Neural progenitor cell (in vitro differentiated cells): Measurements from ENCODE around the gene CTTN. TPM values are rescaled to one million over a fixed set of nuclear protein-coding genes. Genes with fewer than 3 reads are reported as not detected.
A peak's percentile ranks its signal among the peaks of the same experiment; 100 is the strongest.
"Not testable (repeated sequence)": the region's sequence is repeated elsewhere in the genome, so short reads cannot be mapped to it uniquely, and the experiment has no call there.

Experiments
- DNase-seq: peaks from one replicate; pipeline ENCODE4 v3.0.0-alpha.2; 2016; ENCODE audit warnings: low spot score
- H2AFZ ChIP-seq: fragments of 200-600 bp; sonication (generic); replicated peaks from 2 replicates; pipeline ENCODE4 v1.6.1; 2016; ENCODE audit warnings: antibody characterized with exemption
- H3F3A ChIP-seq: fragments of 200-600 bp; sonication (generic); 2 replicates; pipeline ENCODE4 v1.6.1; 2016; ENCODE audit warnings: antibody characterized with exemption, low read depth
- H3K27ac ChIP-seq: fragments of 200-600 bp; sonication (generic); 2 replicates; pipeline ENCODE4 v1.5.1; 2016; ENCODE audit warnings: mild to moderate bottlenecking
- H3K27me3 ChIP-seq: fragments of 200-600 bp; sonication (generic); 2 replicates; pipeline ENCODE4 v1.6.1; 2016; ENCODE audit warnings: mild to moderate bottlenecking, moderate library complexity
- H3K36me3 ChIP-seq: fragments of 200-600 bp; sonication (generic); 2 replicates; pipeline ENCODE4 v1.5.1; 2016
- H3K4me1 ChIP-seq: fragments of 200-600 bp; sonication (generic); 2 replicates; pipeline ENCODE4 v1.6.1; 2016; ENCODE audit warnings: mixed run types
- H3K4me2 ChIP-seq: fragments of 200-600 bp; sonication (generic); 2 replicates; pipeline ENCODE4 v1.6.1; 2016
- H3K4me3 ChIP-seq: fragments of 200-600 bp; sonication (generic); 2 replicates; pipeline ENCODE4 v1.5.1; 2016
- H3K79me2 ChIP-seq: fragments of 200-600 bp; sonication (generic); 2 replicates; pipeline ENCODE4 v1.6.1; 2016; ENCODE audit warnings: low read depth
- H3K9ac ChIP-seq: fragments of 200-600 bp; sonication (generic); 2 replicates; pipeline ENCODE4 v1.6.1; 2016
- H3K9me3 ChIP-seq: fragments of 200-600 bp; sonication (generic); 2 replicates; pipeline ENCODE4 v1.5.1; 2016; ENCODE audit warnings: low read depth
- H4K20me1 ChIP-seq: fragments of 200-600 bp; sonication (generic); 2 replicates; pipeline ENCODE4 v1.6.1; 2016; ENCODE audit warnings: low read depth
- H3K27ac Mint-ChIP-seq: 3 replicates; pipeline ENCODE4 v1.8.0; 2021; ENCODE audit warnings: mixed read lengths
- H3K27me3 Mint-ChIP-seq: 2 replicates; pipeline ENCODE4 v1.8.0; 2022; ENCODE audit warnings: low read depth, mild to moderate bottlenecking, inconsistent platforms, moderate library complexity, mixed read lengths; ENCODE audit not compliant: insufficient read depth
- H3K36me3 Mint-ChIP-seq: 3 replicates; pipeline ENCODE4 v1.8.0; 2021; ENCODE audit warnings: mixed read lengths
- H3K4me1 Mint-ChIP-seq: 3 replicates; pipeline ENCODE4 v1.8.0; 2021; ENCODE audit warnings: mixed read lengths
- H3K4me3 Mint-ChIP-seq: 3 replicates; pipeline ENCODE4 v1.8.0; 2021; ENCODE audit warnings: mild to moderate bottlenecking, moderate library complexity, mixed read lengths
- H3K9me3 Mint-ChIP-seq: 3 replicates; pipeline ENCODE4 v1.8.0; 2020; ENCODE audit warnings: mixed read lengths
- CTCF ChIP-seq: fragments of 200-600 bp; sonication (generic); IDR thresholded peaks from 2 replicates; pipeline ENCODE4 v1.5.1; 2017; ENCODE audit warnings: antibody characterized with exemption, mild to moderate bottlenecking
- EZH2 ChIP-seq: fragments of 200-600 bp; sonication (generic); IDR thresholded peaks from 2 replicates; pipeline ENCODE4 v1.6.1; 2017; ENCODE audit warnings: antibody characterized with exemption, mild to moderate bottlenecking, moderate library complexity
- EZH2phosphoT487 ChIP-seq: fragments of 200-600 bp; sonication (generic); IDR thresholded peaks from 2 replicates; pipeline ENCODE4 v1.6.1; 2017; ENCODE audit warnings: antibody characterized with exemption
- total RNA-seq: library from RNA; depleted of rRNA; stranded (reverse); fragments of >200 nt; gene quantifications from 2 replicates; pipeline ENCODE4 v1.2.3, GENCODE V29; 2015; ENCODE audit warnings: low replicate concordance

Gene CTTN
- total RNA-seq, 1 donor from 2014 or later, result 200 TPM

GRCh38 chr11:70384566-70385152 is 13.7 kb upstream of the CTTN start:
- peak overlapping the region; percentile 46 for H3K27ac ChIP-seq
- peaks cover 3% of the 10 kb centered on the region for H3K36me3 ChIP-seq

GRCh38 chr11:70387564-70387963 is 10.8 kb upstream of the CTTN start:
- H3K9me3 Mint-ChIP-seq, result no peaks in the 10 kb centered on the region
- peaks cover 31% of the 10 kb centered on the region for H3K36me3 Mint-ChIP-seq
- no peak overlapping the region for H3K4me3 Mint-ChIP-seq
- Histone ChIP-seq H3K4me2 (no peak overlapping the region), H3K27ac (no peak overlapping the region), H4K20me1 (peaks cover 20% of the 10 kb centered on the region), H3K79me2 (peaks cover 20% of the 10 kb centered on the region), H3K4me3 (no peak overlapping the region), H3K9ac (no peak overlapping the region), H3F3A (peaks cover 4% of the 10 kb centered on the region), H3K9me3 (no peaks in the 10 kb centered on the region), H2AFZ (no peak overlapping the region), H3K27me3 (no peaks in the 10 kb centered on the region), H3K36me3 (no peaks in the 10 kb centered on the region), H3K4me1 (no peaks in the 10 kb centered on the region)
- H3K4me1 Mint-ChIP-seq, result peaks cover 3% of the 10 kb centered on the region
- H3K27ac Mint-ChIP-seq, result no peak overlapping the region
- DNase-seq, result no peak
- TF ChIP-seq EZH2 (no peak), EZH2phosphoT487 (no peak), CTCF (no peak)
- peaks cover 8% of the 10 kb centered on the region for H3K27me3 Mint-ChIP-seq

More at GRCh38 chr11:70384566-70385152, 13.7 kb upstream of the CTTN start:
- no peak overlapping the region for H2AFZ ChIP-seq
- DNase-seq, result no peak
- H3K9me3 ChIP-seq, result no peaks in the 10 kb centered on the region
- Mint-ChIP-seq H3K4me3 (no peak overlapping the region), H3K9me3 (no peaks in the 10 kb centered on the region), H3K4me1 (peaks cover 3% of the 10 kb centered on the region), H3K27ac (peak overlapping the region; percentile 79), H3K27me3 (peaks cover 8% of the 10 kb centered on the region), H3K36me3 (peaks cover 30% of the 10 kb centered on the region)
- H3K4me3 ChIP-seq, result no peak overlapping the region
- H3K27me3 ChIP-seq, result no peaks in the 10 kb centered on the region
- no peak overlapping the region for H3K9ac ChIP-seq
- H3K4me1 ChIP-seq, result no peaks in the 10 kb centered on the region
- H4K20me1 ChIP-seq, result peaks cover 11% of the 10 kb centered on the region
- no peak overlapping the region for H3K4me2 ChIP-seq
- peaks cover 4% of the 10 kb centered on the region for H3F3A ChIP-seq
- peaks cover 10% of the 10 kb centered on the region for H3K79me2 ChIP-seq
- TF ChIP-seq EZH2 (no peak), CTCF (no peak)

GRCh38 chr11:70389201-70389600 is 9.1 kb upstream of the CTTN start:
- Histone ChIP-seq H3K9ac (no peak overlapping the region), H3K4me1 (no peaks in the 10 kb centered on the region), H3K27ac (no peak overlapping the region), H3K27me3 (no peaks in the 10 kb centered on the region), H3K4me2 (no peak overlapping the region), H4K20me1 (peaks cover 17% of the 10 kb centered on the region), H3F3A (peaks cover 4% of the 10 kb centered on the region), H3K36me3 (no peaks in the 10 kb centered on the region), H3K79me2 (peaks cover 28% of the 10 kb centered on the region), H3K4me3 (no peak overlapping the region), H2AFZ (no peak overlapping the region), H3K9me3 (no peaks in the 10 kb centered on the region)
- Mint-ChIP-seq H3K4me1 (peaks cover 3% of the 10 kb centered on the region), H3K9me3 (no peaks in the 10 kb centered on the region), H3K36me3 (peaks cover 30% of the 10 kb centered on the region), H3K27me3 (peaks cover 6% of the 10 kb centered on the region), H3K4me3 (no peak overlapping the region), H3K27ac (peak overlapping the region; percentile 31)
- TF ChIP-seq CTCF (no peak), EZH2phosphoT487 (no peak), EZH2 (no peak)
- no peak for DNase-seq

- not testable (repeated sequence) for H3K4me3 ChIP-seq, H3K27me3 ChIP-seq, H3K36me3 ChIP-seq, H3K4me2 ChIP-seq, H3K27ac Mint-ChIP-seq, H3K4me1 Mint-ChIP-seq, H3F3A ChIP-seq, H3K27me3 Mint-ChIP-seq, H3K9me3 ChIP-seq, H3K9me3 Mint-ChIP-seq, DNase-seq, H3K4me3 Mint-ChIP-seq, H3K9ac ChIP-seq, H3K27ac ChIP-seq, H2AFZ ChIP-seq, H3K4me1 ChIP-seq
- H3K79me2 ChIP-seq, result peaks cover 44% of the 10 kb centered on the region
- H3K36me3 Mint-ChIP-seq, result peaks cover 25% of the 10 kb centered on the region
- H4K20me1 ChIP-seq, result peaks cover 11% of the 10 kb centered on the region
These were observed 7.4 kb upstream of the CTTN start for GRCh38 chr11:70390882-70391281.
